ENCODE measurements around the gene NFATC2. TPM values are rescaled to one million over a fixed set of nuclear protein-coding genes. Genes with fewer than 3 reads are reported as not detected.

Gene NFATC2
- total RNA-seq, 2 donors from 2014 or later, result 11.9 to 24.5 TPM

- TF ChIP-seq CTCF (IDR thresholded peaks at IDR 0.05), result no peak
- Histone ChIP-seq H3K4me3 (no peak overlapping the region), H3K9me3 (no peaks in the 10 kb centered on the region), H3K36me3 (peaks cover 5% of the 10 kb centered on the region), H3K27me3 (replicated peaks; ENCODE audit: insufficient read depth) (no peaks in the 10 kb centered on the region), H3K4me1 (ENCODE audit: control insufficient read depth in 1 of 2, low read depth in 2 of 2) (no peaks in the 10 kb centered on the region), H3K27ac (no peak overlapping the region)
- ATAC-seq (ENCODE audit: insufficient number of reproducible peaks, low FRiP score, low read depth) (no peak), DNase-seq (ENCODE audit: low spot score) (no peak)
These were observed 34.4 kb downstream of the NFATC2 start for GRCh38 chr20:51508158-51508557.

GRCh38 chr20:51507216-51508036 is 35.1 kb downstream of the NFATC2 start:
- H3K4me1 ChIP-seq (ENCODE audit: control insufficient read depth in 1 of 2, low read depth in 2 of 2), result no peaks in the 10 kb centered on the region
- no peak for DNase-seq (ENCODE audit: low spot score)
- no peaks in the 10 kb centered on the region for H3K9me3 ChIP-seq
- H3K36me3 ChIP-seq, result peaks cover 5% of the 10 kb centered on the region
- no peak for TF ChIP-seq CTCF (IDR thresholded peaks at IDR 0.05)
- ATAC-seq (ENCODE audit: insufficient number of reproducible peaks, low FRiP score, low read depth), result no peak
- no peak overlapping the region for H3K27ac ChIP-seq
- no peak overlapping the region for H3K4me3 ChIP-seq
- H3K27me3 ChIP-seq (replicated peaks; ENCODE audit: insufficient read depth), result no peaks in the 10 kb centered on the region

GRCh38 chr20:51506527-51507215 is 35.8 kb downstream of the NFATC2 start:
- Histone ChIP-seq H3K9me3 (no peaks in the 10 kb centered on the region), H3K27ac (no peak overlapping the region), H3K4me1 (ENCODE audit: control insufficient read depth in 1 of 2, low read depth in 2 of 2) (no peaks in the 10 kb centered on the region), H3K4me3 (no peak overlapping the region), H3K27me3 (replicated peaks; ENCODE audit: insufficient read depth) (no peaks in the 10 kb centered on the region), H3K36me3 (peaks cover 5% of the 10 kb centered on the region)
- ATAC-seq (ENCODE audit: insufficient number of reproducible peaks, low FRiP score, low read depth) (no peak), DNase-seq (ENCODE audit: low spot score) (no peak)
- no peak for TF ChIP-seq CTCF (IDR thresholded peaks at IDR 0.05)

GRCh38 chr20:51505566-51505965 is 37.0 kb downstream of the NFATC2 start:
- H3K4me1 ChIP-seq (ENCODE audit: control insufficient read depth in 1 of 2, low read depth in 2 of 2), result no peaks in the 10 kb centered on the region
- no peak for TF ChIP-seq CTCF (IDR thresholded peaks at IDR 0.05)

GRCh38 chr20:51503376-51503775 is 39.1 kb downstream of the NFATC2 start:
- Histone ChIP-seq H3K27me3 (replicated peaks; ENCODE audit: insufficient read depth) (no peaks in the 10 kb centered on the region), H3K4me1 (ENCODE audit: control insufficient read depth in 1 of 2, low read depth in 2 of 2) (no peaks in the 10 kb centered on the region), H3K27ac (no peak overlapping the region), H3K9me3 (no peaks in the 10 kb centered on the region), H3K36me3 (peaks cover 5% of the 10 kb centered on the region), H3K4me3 (no peak overlapping the region)
- ATAC-seq (ENCODE audit: insufficient number of reproducible peaks, low FRiP score, low read depth), result no peak
- no peak for TF ChIP-seq CTCF (IDR thresholded peaks at IDR 0.05)
- DNase-seq (ENCODE audit: low spot score), result no peak

More at GRCh38 chr20:51505566-51505965, 37.0 kb downstream of the NFATC2 start:
- Histone ChIP-seq H3K36me3 (peaks cover 5% of the 10 kb centered on the region), H3K4me3 (no peak overlapping the region), H3K9me3 (no peaks in the 10 kb centered on the region), H3K27ac (no peak overlapping the region), H3K27me3 (replicated peaks; ENCODE audit: insufficient read depth) (no peaks in the 10 kb centered on the region)
- no peak for ATAC-seq (ENCODE audit: insufficient number of reproducible peaks, low FRiP score, low read depth)
- no peak for DNase-seq (ENCODE audit: low spot score)
